ENCODE data around the gene FLCN. TPM values are rescaled to one million over a fixed set of nuclear protein-coding genes. Genes with fewer than 3 reads are reported as not detected.

Gene FLCN
- total RNA-seq, 2 donors from 2014 or later = 34.2 to 36.7 TPM

GRCh38 chr17:17206124-17206912 is 30.6 kb downstream of the FLCN start, which contains the start of gene PLD6:
Gene PLD6 (minus strand): TSS chr17:17206333. CDS start chr17:17206286, 47 bp downstream.
- Histone ChIP-seq H3K9me3 (no peaks in the 10 kb centered on the region), H3K4me3 (peak within 1 kb of the TSS; percentile 44), H3K9ac (ENCODE audit: low read depth in 2 of 2, low read length in 2 of 2) (peak within 1 kb of the TSS; percentile 77 to 91), H3K27me3 (no peaks in the 10 kb centered on the region), H3K4me1 (no peaks in the 10 kb centered on the region), H3K36me3 (no peaks in the 10 kb centered on the region), H3K27ac (peak within 1 kb of the TSS; percentile 62)
- intact Hi-C loops (cut with DNase I) = no loop called here
- TF ChIP-seq CTCF (IDR thresholded peaks at IDR 0.05) = no peak
- DNase-seq = peak; percentile 90

GRCh38 chr17:17205368-17206123 is 31.4 kb downstream of the FLCN start:
- peak overlapping the region; percentile 77 to 91 for H3K9ac ChIP-seq (ENCODE audit: low read depth in 2 of 2, low read length in 2 of 2)
- no peak for TF ChIP-seq CTCF (IDR thresholded peaks at IDR 0.05)
- H3K36me3 ChIP-seq = no peaks in the 10 kb centered on the region
- peak overlapping the region; percentile 62 for H3K27ac ChIP-seq
- DNase-seq = peak; percentile 68
- no peaks in the 10 kb centered on the region for H3K4me1 ChIP-seq
- H3K4me3 ChIP-seq = peak overlapping the region; percentile 44
- H3K27me3 ChIP-seq = no peaks in the 10 kb centered on the region
- intact Hi-C loops (cut with DNase I) = no loop called here
- no peaks in the 10 kb centered on the region for H3K9me3 ChIP-seq

- H3K27ac ChIP-seq = no peak overlapping the region
- H3K36me3 ChIP-seq = no peaks in the 10 kb centered on the region
- intact Hi-C loops (cut with DNase I) = no loop called here
- peak overlapping the region; percentile 44 for H3K4me3 ChIP-seq
- no peaks in the 10 kb centered on the region for H3K9me3 ChIP-seq
- no peaks in the 10 kb centered on the region for H3K27me3 ChIP-seq
- peak overlapping the region; percentile 43 to 77 for H3K9ac ChIP-seq (ENCODE audit: low read depth in 2 of 2, low read length in 2 of 2)
- H3K4me1 ChIP-seq = no peaks in the 10 kb centered on the region
- TF ChIP-seq CTCF (IDR thresholded peaks at IDR 0.05) = no peak
- no peak for DNase-seq
Measured at GRCh38 chr17:17204635-17205231, 32.2 kb downstream of the FLCN start.

GRCh38 chr17:17204041-17204591 is 32.9 kb downstream of the FLCN start:
- no peak overlapping the region for H3K4me3 ChIP-seq
- DNase-seq = no peak
- no peaks in the 10 kb centered on the region for H3K36me3 ChIP-seq
- H3K27me3 ChIP-seq = no peaks in the 10 kb centered on the region
- intact Hi-C loops (cut with DNase I) = no loop called here
- TF ChIP-seq CTCF (IDR thresholded peaks at IDR 0.05) = no peak
- no peaks in the 10 kb centered on the region for H3K4me1 ChIP-seq
- H3K9me3 ChIP-seq = no peaks in the 10 kb centered on the region
- H3K9ac ChIP-seq (ENCODE audit: low read depth in 2 of 2, low read length in 2 of 2) = peak overlapping the region; percentile 43 to 77
- H3K27ac ChIP-seq = no peak overlapping the region

- no peaks in the 10 kb centered on the region for H3K36me3 ChIP-seq
- no peak overlapping the region for H3K9ac ChIP-seq (ENCODE audit: low read depth in 2 of 2, low read length in 2 of 2)
- no peaks in the 10 kb centered on the region for H3K9me3 ChIP-seq
- no peak overlapping the region for H3K4me3 ChIP-seq
- no peaks in the 10 kb centered on the region for H3K27me3 ChIP-seq
- no peak overlapping the region for H3K27ac ChIP-seq
- no peaks in the 10 kb centered on the region for H3K4me1 ChIP-seq
- TF ChIP-seq CTCF (IDR thresholded peaks at IDR 0.05) = no peak
- no peak for DNase-seq
- intact Hi-C loops (cut with DNase I) = no loop called here
Measured at GRCh38 chr17:17203173-17203730, 33.7 kb downstream of the FLCN start.
